HG03558 (cell line): ENCODE results near the gene DOCK9.

Source experiments
- ATAC-seq: cut with Tn5 transposase; IDR thresholded peaks from one replicate; pipeline ENCODE4 v1.9.1; 2021; ENCODE audit warnings: moderate number of reproducible peaks; ENCODE audit not compliant: unreplicated experiment; ENCODE audit errors: extremely low read depth

DOCK9 gene

DNA sequence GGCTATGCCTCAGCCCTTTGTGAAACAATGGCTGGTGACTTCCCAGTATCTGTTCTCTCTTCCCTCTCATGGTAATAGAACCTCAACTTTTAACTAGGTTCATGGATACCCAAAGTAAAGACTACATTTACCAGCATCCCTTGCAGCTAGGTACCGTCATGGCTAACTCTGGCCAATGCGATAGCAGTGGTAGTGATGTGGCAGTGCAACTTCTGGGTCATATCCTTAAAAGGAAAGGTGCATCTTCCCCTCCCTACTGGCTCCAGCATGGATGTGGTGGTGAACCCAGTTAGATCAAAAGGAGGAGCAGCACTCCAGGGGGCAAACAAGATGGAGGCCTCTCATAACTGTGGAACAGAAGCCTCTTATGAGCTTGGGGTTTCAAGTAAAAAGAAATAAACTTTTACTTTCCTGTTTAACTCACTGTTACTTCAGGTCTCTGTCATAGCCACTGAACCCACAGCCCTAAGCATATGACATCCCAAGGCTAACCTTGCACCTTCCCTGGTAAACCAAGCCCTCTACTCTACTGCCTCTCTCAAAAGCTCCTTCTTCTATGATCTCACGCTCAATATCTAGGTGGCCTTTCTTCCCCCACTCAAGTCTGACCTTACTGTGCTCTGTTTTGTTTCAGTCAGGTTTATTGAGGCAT lies 104.4 kb downstream of the DOCK9 start:
- no peak for ATAC-seq

DNA sequence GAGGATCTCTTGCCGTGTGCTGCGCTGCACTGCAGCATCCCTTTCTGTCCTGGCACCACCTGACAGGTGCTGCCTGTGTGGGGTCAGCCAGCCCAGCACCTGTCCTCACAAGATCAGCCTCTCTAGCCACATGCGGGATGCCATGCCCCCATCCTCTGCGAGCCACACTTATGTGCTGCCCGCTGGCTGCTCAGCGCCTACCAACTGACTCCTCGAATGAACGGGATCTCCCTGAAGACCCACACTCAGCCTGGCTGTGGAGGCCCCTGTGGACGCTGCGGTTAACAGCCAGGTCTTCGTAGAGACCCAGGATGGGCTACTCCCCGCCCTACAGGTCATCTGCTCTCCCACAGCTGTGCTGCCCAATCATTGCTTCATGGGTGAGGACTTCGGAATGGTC lies 106.1 kb downstream of the DOCK9 start:
- no peak for ATAC-seq

DNA sequence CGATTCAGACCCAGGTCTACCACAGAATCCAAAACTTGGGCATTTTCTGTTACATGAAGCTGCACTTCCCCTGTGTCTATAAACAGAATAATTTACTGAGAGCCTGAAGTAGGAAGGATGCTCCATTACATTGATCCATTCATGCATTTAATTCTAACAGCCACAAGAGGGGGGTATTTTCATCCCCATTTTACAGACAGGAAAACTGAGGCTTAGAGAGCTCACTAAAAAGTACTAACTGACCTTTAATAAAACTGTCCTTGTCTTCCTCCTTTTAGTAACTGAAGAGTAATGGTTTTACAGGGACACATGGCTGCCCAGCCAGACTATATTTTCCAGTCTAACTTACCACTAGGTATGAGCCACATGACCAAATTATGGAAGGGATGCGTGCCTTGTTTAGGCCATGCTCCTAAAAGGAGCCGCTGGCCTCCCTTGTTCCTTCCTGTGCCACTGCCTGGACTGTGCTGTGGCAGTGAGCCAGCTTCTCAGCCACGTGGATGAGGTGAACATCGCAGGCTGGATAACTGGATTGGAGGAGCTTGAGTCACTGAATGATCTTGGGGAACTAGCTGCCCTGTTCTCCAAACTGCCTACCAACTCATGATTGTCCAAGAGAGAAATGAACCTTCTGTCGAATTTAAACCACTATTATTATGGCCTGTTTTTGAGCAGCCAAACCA lies 108.3 kb downstream of the DOCK9 start:
- ATAC-seq = no peak

DNA sequence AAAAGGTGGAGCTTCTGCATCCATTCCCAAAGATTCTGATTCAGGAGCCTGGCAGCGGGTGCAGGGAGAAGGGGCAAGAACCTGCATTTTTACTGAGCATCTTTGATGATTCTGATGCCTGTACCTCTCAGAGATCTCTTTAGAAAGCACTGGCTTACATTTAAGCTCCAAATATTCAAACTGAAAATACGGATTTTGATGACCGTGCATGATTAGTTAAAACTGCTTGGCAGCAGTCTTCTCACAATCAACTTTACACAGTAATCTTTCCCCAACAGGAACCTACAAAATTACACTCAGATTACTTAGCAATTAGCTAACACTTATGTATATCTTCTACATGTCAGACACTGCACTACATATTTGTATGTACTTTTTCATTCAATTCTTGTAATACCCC lies 108.9 kb downstream of the DOCK9 start:
- no peak for ATAC-seq

DNA sequence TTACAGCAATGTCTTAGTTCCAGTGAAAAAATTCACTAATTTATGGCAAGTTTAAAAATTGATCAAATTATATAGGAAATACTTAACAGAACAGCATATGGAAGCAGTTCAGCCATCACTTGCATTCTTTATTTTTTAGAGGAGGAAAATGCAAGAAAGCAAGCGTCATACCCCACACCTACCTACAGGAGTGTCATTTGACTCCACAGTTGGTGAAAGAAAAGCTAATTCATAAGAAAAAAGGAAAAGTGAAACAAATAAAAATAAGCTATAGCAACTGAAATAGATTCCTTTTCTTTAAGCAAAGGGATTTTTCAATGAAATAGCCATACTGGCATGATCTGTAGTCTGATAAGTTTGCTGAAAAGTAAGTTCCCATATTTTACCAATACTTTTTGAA lies 111.0 kb downstream of the DOCK9 start:
- no peak for ATAC-seq

DNA sequence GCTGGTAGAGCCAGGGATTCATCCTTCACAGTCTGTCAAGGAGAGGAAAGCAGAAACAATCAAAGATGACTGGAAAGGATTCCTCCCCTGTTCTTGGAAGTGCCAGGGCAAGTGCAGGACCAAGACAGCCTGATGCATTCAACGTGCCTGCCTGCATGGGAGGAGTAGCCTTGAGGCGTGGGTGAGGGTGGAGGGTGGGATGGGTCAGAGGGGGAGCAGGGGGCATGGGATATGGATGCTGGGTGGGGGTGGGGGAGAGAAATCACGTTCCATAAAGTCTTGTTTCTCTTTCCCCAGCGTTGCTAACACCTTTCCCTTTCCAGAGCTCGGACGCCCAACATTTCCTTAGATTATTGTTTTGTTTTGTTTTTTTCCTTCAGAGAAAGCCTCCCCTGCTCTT lies 117.4 kb downstream of the DOCK9 start:
- ATAC-seq = no peak

DNA sequence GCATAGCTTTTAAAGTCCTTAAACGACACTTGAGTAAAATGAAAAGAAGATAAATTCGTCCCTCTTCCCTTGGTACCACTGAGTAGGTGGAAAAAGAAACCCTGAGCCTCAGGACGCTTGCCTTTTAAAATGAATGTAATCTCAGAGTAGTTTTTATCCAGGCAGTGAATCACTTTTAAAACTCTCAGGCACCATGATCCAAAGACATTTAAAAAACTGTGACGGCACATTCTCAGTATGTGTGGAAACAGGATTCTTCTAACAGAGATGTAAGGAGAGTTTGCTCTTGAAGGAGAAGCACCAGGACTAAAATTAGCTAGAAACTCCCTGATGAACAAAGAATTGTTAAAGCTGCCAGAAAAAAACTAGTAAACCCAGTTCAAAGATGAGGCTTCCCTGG lies 119.7 kb downstream of the DOCK9 start:
- ATAC-seq = no peak

DNA sequence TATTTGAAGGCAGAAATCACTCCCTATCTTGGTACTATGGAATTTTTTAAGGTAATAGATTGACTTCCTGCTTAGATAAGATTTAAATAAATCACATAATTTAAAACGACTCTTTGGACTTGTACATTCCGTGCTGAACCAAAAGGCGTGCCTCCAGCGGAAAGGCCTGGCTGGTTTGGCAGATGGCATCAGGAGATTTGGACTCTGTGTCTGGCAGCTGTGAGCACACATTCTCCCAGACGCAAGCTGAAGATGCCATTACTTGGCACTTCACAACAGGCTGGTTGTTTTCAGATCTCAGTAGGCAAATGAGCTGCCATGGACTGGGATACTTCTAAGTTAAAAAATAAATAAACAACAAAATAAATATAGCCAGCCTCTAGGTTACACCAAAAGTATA lies 120.9 kb downstream of the DOCK9 start:
- no peak for ATAC-seq

DNA sequence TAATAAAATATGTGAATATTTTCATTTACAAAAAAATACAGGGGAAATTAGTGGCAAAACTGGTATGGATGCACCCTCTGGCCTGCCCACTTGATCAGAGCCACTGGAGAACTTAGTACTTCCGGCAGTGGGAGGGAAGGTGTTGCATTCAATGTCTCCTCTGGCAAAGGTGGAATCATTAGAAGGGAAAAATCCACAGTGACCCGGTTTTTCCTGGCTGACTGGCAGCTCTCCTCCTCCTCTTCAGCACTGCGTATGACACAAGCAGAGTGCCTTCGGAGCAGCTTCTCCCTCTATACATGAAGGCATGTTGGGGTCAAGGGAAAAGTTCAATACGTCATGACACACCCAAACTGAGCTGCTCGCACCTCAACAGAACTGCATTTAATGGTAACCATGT lies 123.4 kb downstream of the DOCK9 start:
- no peak for ATAC-seq

DNA sequence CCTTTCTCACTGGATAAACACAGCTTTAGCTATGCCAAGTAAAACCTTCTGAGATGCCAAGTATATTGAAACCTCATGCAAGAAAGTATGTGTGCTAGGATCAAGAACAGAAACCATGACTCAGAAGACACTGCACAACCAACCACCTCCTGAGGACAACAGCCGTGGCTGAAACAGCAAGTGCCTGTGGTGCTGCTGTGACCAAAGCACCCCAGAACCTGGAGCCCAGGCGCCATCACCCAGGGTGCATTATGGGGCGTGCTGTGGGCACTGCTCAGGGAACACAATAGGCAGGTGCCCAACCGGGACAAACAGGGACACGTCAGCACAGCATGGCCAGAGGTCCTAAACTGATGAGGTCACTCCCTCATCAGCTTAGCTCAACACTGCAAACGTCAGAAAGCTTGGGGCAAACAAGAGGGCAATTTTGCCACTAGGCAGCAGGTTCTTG lies 124.1 kb downstream of the DOCK9 start:
- ATAC-seq = peak; percentile 100

DNA sequence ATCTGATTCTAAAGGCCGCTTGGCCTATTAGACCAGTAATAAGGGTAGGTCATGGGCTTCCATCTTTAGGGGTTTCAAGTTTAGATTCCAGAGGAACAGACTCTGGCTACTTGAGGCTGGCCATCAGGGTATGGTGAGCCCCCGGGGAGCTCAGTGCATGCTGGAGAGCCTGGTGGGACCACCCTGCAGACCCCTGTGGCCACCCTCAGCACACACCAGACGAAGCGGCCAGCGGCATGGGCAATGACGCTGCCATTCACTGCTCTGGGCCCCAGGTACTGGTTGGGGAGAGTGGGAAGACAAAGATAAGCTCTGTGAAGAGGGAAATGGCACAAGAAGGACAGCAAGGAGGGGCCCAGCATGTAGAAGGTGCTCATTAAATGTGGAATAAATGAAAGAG lies 126.6 kb downstream of the DOCK9 start:
- ATAC-seq = no peak

DNA sequence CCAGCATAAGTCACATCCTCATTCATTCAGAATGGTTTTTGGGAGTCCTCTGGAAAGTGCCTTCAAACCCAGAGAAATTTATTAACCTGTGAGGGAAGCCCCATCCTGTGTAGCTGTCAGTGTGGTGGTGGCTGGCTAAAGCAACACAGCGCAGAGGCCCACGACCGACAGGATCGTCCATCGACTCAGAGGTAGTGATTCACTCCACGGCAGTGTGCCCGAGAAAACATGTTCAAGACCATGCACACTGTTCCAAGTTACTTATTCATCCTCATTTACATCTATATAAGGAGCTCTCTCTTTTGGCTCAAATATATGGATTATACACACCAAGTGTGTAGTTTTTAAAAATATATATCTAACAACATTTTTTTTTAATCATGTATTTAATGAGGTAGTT lies 129.1 kb downstream of the DOCK9 start:
- no peak for ATAC-seq

DNA sequence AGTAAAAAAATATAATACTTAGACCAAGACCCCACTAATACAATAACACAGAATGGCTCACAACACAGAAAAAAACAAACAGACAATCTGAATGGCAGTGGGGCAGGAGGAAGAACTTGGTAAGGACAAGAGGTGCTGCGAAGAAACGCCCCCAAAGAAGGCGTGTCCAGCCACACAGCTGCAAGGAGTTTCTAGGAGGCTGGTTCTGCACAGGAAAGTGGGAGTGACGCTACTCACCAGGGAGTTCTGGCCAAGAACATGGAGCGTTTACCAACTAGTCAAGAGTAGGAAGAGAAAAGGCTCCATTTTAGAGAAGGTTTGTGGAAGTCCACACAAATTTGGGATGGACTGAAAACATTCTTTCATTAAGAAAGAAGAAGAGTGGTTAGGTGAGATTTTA lies 130.1 kb downstream of the DOCK9 start:
- ATAC-seq = no peak

DNA sequence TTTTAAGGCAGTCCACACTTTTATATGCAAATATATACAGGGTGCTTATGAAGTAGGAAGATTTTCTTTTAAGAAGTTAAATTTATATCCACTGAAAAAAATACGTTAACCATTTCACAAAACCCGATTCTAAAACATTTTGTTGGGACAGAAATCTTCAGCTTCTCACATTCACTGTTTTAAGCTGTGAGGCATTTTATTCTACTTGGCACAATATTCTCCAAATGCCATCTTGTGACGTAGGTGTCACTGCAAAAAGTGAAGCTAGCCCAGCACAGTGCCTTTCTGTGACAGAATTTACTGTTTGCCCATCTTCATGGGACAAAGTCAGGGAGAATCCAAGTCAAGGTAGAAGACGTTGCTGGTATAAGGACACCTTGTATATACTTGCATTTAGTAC lies 130.9 kb downstream of the DOCK9 start:
- ATAC-seq = no peak

DNA sequence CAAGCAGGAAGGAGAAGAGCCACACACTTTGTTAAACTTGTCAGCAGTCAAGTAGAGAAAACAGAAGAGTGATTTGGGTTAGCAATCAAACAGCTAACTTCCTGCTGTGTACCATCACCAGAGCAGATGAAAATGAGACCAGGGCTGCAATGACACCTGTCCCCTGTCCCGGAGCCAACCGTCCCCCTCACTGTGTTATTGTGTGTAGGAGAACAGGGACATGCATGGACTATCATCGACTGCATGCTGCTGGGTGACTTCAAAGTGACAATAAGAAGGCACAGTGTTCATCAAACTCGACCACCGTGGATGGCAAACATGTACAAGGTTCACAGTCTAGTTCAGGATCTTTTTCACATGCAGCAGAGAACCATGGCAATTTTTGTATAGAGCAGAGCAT lies 131.3 kb downstream of the DOCK9 start:
- ATAC-seq = no peak

DNA sequence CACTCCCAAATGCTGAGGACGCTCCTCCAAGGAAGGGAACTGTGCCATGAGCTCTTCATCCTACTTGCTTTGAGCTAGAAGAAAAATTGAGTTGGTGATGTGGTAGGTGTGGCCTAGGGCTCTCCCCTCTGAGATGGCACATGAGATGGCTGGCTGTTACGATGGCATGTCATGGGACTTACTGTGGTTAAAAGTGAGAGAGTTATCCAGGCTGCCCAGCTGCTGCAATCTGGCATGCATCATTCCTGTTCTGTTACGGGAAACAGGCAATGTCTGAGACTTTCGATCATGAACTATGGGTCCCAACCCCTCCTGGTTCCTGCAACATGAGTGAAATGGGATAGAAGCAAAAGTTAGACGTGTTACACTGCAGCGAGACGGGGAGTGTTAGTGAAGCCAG lies 132.1 kb downstream of the DOCK9 start:
- ATAC-seq = no peak

DNA sequence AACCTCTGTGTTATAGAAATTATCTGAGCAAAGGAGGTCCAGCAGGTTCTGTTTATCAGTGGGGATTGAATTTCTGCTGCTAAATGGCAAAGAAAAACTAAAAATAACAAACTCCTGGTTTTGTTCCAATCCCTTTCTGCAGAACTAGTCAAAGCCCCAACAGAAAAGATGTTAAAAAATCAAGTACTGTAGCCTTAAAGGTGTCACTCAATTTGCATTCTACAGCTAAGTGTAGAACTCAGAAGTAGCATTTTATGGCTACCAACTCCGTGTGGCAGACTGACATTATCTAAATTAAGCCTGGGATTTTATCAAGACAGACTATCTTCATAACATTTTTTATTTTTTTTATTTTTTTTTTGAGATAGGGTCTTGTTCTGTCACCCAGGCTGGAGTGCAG lies 133.8 kb downstream of the DOCK9 start:
- no peak for ATAC-seq

DNA sequence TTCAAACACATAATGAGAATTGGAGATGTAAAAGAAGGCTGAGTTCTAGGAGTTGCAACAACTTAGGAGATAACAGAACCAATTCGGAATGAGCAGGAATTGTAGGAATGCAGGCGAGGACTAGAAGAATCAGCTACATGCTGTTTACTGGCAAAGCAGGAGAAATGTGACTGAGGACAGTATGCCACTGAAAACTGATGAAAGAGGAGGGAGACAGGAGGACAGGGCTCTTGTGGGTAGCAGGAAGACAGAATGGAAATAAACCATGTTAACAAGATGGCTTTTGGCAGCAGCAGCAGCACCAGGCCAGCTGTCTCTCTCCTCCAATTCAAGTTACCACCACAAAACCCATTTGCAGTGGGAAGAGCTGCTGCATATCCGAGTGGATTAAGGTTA lies 134.4 kb downstream of the DOCK9 start:
- no peak for ATAC-seq

DNA sequence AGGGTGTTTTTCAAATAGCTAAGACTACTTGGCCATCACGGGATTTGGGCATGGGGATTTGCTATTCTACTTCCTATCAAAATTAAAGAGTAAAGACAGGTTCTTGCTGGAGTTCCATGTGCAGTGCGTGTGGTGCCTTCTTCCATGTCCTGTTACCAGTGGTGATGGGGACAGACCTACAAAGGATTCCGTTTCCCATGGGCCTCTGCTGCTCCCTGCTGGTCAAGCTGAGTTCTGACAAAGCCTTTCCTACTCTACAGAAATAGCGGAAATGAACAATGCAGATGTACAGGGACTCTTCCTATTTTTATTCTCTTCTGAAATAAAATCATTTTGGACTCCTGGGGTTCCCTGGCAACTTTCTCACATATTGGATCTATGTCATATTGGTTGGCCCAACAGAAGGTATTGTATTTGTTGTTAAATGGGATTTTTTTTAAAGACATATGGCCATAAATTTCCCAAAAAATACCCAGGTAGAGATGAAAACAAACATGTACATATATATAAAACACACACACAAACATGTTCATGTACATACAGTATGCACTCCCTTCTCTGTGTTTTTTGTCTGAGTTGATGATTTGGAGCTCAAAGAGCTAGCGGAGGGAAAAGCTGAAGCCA lies 134.9 kb downstream of the DOCK9 start:
- ATAC-seq = peak; percentile 71

DNA sequence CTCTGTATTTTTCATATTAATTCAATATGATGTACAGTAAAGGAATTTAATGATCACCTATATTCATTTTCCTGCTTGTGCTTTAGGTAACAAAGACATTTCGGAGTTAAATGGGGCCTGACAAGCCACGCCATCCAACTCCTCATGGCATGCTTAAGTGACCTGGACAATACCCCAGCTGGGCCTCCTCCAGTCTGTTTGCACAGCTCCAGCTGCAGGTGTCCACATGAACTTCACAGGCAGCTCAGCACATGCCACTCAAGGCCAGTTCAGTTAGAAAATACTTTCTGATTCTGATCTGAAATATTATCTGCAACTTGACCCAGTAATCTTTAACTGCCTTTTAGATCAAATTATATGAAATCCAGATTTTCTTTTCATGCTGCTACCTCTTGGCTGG lies 135.8 kb downstream of the DOCK9 start:
- ATAC-seq = no peak

DNA sequence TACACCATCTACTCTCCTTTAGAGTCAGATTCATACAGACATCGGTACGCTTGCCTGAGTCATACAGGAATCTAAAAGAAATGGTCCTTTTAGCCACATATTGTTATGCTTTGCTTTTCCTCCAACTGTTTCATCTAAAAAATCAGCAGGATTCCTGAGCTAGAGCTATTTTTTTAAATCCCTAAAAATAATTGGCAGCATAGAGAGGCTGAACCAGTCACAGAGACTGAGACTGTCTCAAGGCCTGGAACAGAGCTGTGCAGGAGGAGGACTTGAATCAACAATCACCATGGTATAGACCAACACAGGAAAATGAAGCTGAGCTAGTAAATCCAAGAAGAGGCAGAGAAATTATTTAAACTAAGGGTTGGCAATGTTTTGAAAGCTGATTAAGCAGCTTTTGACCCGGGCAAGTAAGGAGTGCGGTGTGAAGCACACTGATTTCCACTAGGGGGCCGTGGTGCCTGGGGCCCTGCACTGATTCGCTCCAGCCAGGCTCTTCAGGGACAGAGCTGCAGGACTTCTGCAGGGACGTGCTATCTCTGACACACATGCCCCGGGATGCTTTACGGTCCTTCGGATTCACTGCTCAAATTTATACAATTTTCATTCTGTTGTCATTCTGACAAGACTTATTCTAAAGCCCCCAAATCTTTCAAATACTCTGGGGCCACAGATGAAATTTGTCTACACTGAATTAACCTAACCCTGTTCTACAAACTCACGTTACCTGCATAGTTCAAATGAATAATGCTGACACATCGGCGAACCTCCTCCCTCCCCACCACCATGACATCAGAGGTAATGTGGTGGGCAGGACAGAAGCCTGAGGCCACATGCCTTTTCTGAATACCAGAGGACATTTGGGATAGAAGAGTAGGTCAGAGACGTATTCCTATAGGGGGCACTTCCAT lies 137.8 kb downstream of the DOCK9 start:
- ATAC-seq = peak; percentile 81
